ENCODE measurements around the gene GALNT15.

Gene GALNT15

DNA sequence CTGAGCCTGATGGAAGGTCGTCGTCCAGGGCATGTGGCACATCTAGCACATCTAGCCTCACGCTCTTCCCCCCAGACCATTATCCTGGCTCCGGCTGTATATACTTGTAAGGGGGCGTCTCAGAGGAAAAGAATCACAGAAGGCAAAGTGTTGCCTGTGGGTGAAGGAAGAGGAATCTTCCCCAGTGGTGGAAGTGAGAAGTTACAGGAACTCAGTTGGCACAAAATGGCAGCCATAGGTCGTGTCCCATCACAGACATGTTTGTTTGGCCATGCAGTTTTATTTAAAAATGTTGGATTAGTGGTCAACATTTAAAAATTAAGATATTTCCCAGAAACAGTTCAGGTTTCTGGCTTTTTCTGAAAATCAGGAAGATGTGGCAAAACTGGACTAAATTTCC is 13.6 kb downstream of the GALNT15 start:
- H3K4me3 ChIP-seq (ENCODE audit: control insufficient read depth, low read depth, low read length): no peak overlapping the region
- TF ChIP-seq, protein P1, sequence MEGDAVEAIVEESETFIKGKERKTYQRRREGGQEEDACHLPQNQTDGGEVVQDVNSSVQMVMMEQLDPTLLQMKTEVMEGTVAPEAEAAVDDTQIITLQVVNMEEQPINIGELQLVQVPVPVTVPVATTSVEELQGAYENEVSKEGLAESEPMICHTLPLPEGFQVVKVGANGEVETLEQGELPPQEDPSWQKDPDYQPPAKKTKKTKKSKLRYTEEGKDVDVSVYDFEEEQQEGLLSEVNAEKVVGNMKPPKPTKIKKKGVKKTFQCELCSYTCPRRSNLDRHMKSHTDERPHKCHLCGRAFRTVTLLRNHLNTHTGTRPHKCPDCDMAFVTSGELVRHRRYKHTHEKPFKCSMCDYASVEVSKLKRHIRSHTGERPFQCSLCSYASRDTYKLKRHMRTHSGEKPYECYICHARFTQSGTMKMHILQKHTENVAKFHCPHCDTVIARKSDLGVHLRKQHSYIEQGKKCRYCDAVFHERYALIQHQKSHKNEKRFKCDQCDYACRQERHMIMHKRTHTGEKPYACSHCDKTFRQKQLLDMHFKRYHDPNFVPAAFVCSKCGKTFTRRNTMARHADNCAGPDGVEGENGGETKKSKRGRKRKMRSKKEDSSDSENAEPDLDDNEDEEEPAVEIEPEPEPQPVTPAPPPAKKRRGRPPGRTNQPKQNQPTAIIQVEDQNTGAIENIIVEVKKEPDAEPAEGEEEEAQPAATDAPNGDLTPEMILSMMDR (conservative IDR thresholded peaks at IDR 0.05; ENCODE audit: control insufficient read depth, insufficient read depth, low read depth, low read length): peak; percentile 5
- DNase-seq (ENCODE audit: low read depth): no peak

DNA sequence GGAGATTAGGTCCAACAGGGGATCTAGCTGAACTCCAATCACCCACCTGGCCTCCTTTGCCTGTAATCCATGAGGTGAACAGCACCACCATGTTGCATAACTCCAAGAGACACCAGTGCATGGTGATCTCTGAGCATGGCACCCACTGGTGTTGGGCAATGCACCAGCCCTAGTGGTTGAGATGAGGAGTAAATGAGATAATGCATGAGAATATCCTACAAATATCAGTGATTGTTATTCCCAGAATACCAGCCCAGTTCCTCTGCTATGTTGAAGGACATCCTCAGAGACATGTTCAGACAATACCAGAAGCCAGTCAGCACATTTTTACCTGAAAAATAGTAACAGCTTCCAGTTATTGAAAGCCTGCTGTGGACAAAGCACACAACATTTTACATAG is 14.7 kb downstream of the GALNT15 start:
- no peak for DNase-seq (ENCODE audit: low read depth)
- TF ChIP-seq, protein P1 (conservative IDR thresholded peaks at IDR 0.05; ENCODE audit: control insufficient read depth, insufficient read depth, low read depth, low read length): no peak

GRCh38 chr3:16190704-16191103 is 16.2 kb downstream of the GALNT15 start:
- no peak for DNase-seq (ENCODE audit: low read depth)

More for the DNA sequence above, 14.7 kb downstream of the GALNT15 start:
- H3K4me3 ChIP-seq (ENCODE audit: control insufficient read depth, low read depth, low read length): no peak overlapping the region

DNA sequence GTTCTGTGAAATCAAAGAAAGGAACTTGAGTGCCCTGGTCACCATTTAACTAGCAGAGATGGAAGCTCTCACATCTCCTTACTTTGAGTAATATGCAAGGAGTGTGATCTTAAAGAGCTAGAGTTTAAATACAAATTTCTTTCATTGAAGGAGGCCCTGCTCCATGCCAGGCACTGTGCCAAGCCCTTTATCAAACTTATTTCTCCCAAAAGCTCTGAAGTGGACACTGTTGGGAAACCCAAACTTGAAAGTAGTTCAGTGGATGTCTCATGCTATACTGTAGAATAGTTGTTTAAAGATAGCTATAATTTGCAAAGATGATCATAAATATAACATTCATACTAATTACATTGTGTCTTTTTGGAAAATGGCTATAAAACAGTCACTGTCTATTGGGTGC is 17.1 kb downstream of the GALNT15 start:
- TF ChIP-seq, protein P1 (conservative IDR thresholded peaks at IDR 0.05; ENCODE audit: control insufficient read depth, insufficient read depth, low read depth, low read length): no peak
- no peak for DNase-seq (ENCODE audit: low read depth)
- no peak overlapping the region for H3K4me3 ChIP-seq (ENCODE audit: control insufficient read depth, low read depth, low read length)

More at GRCh38 chr3:16190704-16191103, 16.2 kb downstream of the GALNT15 start:
- no peak overlapping the region for H3K4me3 ChIP-seq (ENCODE audit: control insufficient read depth, low read depth, low read length)
- TF ChIP-seq, protein P1 (conservative IDR thresholded peaks at IDR 0.05; ENCODE audit: control insufficient read depth, insufficient read depth, low read depth, low read length): no peak

DNA sequence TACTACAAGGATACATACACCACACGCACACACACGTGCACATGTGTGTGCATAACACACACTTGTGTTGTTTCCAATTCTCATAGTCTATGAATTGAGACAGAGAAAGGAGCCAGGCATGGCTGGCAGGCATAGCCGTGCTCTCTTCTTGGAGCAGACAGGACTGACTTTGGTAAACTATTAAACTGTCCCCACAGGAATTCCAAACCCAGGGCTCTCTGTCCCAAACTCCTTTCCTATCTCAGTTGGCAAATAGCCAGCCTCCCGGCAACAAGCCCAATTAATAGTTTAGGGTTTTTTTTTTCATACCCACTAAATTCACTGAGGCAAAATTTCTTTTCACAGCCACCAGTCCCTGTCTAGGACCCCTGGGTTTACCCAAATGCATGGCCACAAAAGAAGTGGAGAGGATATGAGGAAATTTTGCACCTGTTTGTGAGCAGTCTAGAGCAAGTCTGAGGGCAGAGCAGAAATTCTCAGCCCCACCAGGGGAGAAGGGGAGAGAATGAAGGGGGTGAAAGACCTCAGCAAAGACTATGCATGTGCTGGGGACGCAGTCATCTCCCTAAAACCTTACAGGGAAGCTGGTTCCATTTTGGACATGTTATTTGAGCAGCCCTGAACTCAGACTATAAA is 17.8 kb downstream of the GALNT15 start:
- no peak for DNase-seq (ENCODE audit: low read depth)
- TF ChIP-seq, protein P1 (conservative IDR thresholded peaks at IDR 0.05; ENCODE audit: control insufficient read depth, insufficient read depth, low read depth, low read length): no peak
- H3K4me3 ChIP-seq (ENCODE audit: control insufficient read depth, low read depth, low read length): no peak overlapping the region

GRCh38 chr3:16198427-16198826 is 23.9 kb downstream of the GALNT15 start:
- DNase-seq (ENCODE audit: low read depth): no peak
- no peak overlapping the region for H3K4me3 ChIP-seq (ENCODE audit: control insufficient read depth, low read depth, low read length)
- TF ChIP-seq, protein P1 (conservative IDR thresholded peaks at IDR 0.05; ENCODE audit: control insufficient read depth, insufficient read depth, low read depth, low read length): no peak

All from fibroblast of mammary gland (primary cell).